H1 (cell line): ENCODE results near the gene HBA2. TPM values are rescaled to one million over a fixed set of nuclear protein-coding genes. Genes with fewer than 3 reads are reported as not detected.

Experiments
- CTCF ChIA-PET: fragments of 300-600 bp; sonication (Branson Sonifier 250); formaldehyde crosslinking; loops from one replicate; lab custom pipeline; 2021; ENCODE audit not compliant: partially characterized antibody; lab: Charles Lee
- POLR2A ChIA-PET: fragments of 300-600 bp; sonication (Branson Sonifier 250); formaldehyde crosslinking; loops from one replicate; lab custom pipeline; 2021; ENCODE audit warnings: inconsistent platforms; ENCODE audit not compliant: partially characterized antibody; lab: Charles Lee
- DNase-seq, 2 experiments: peaks; one replicate each; pipeline versions ENCODE4 v3.0.0 to v3.0.0-alpha.2; 2010 to 2022; ENCODE audit warnings: low spot score in 2 of 2, low read depth in 1 of 2, mixed read lengths in 1 of 2
- FAIRE-seq: peaks from 2 replicates; lab custom pipeline; 2011; peaks lifted over from hg19 to GRCh38; lab: Jason Lieb, UNC
- H2AFZ ChIP-seq: 2 replicates; pipeline ENCODE4 v1.8.1; 2012; ENCODE audit warnings: low read length, inconsistent platforms
- H2AK5ac ChIP-seq: 2 replicates; pipeline ENCODE4 v1.6.1; 2013; ENCODE audit warnings: low read depth, low read length
- H2BK120ac ChIP-seq: replicated peaks from 2 replicates; pipeline ENCODE3; 2013; ENCODE audit warnings: low read depth, low read length, inconsistent platforms
- H2BK12ac ChIP-seq: 2 replicates; pipeline ENCODE4 v1.6.1; 2013; ENCODE audit warnings: low read depth, low read length
- H2BK15ac ChIP-seq: 2 replicates; pipeline ENCODE4 v1.6.1; 2013; ENCODE audit warnings: low read length
- H2BK20ac ChIP-seq: 2 replicates; pipeline ENCODE4 v1.6.1; 2013; ENCODE audit warnings: low read length
- H2BK5ac ChIP-seq: 2 replicates; pipeline ENCODE4 v1.6.1; 2013; ENCODE audit warnings: low read depth, low read length
- H3K14ac ChIP-seq: 2 replicates; pipeline ENCODE4 v1.6.1; 2013; ENCODE audit warnings: inconsistent platforms; ENCODE audit not compliant: insufficient read length
- H3K18ac ChIP-seq: 2 replicates; pipeline ENCODE4 v1.6.1; 2013; ENCODE audit warnings: low read length; ENCODE audit errors: extremely low read depth
- H3K23ac ChIP-seq: 2 replicates; pipeline ENCODE4 v1.6.1; 2013; ENCODE audit warnings: inconsistent platforms; ENCODE audit not compliant: insufficient read length
- H3K23me2 ChIP-seq: 2 replicates; pipeline ENCODE4 v1.6.1; 2013; ENCODE audit warnings: low read depth, low read length
- H3K27ac ChIP-seq: 2 replicates; pipeline ENCODE4 v1.6.1; 2011; ENCODE audit warnings: low read depth, low read length, inconsistent platforms
- H3K27me3 ChIP-seq, 4 experiments: replicated peaks in 1 of 4; 1 replicate in 1 of 4; 2 replicates in 3 of 4; pipeline versions ENCODE4 v1.6.1 to v1.8.1; 2011 to 2013; ENCODE audit warnings: low read length in 3 of 4, mild to moderate bottlenecking in 3 of 4, inconsistent platforms in 2 of 4, mixed read lengths in 2 of 4, moderate library complexity in 1 of 4; ENCODE audit not compliant: control insufficient read depth in 3 of 4, insufficient read depth in 3 of 4; ENCODE audit errors: extremely low read depth in 1 of 4
- H3K36me3 ChIP-seq, 4 experiments: 2 replicates each; pipeline versions ENCODE4 v1.6.1 to v1.8.1; 2011 to 2013; ENCODE audit warnings: mild to moderate bottlenecking in 4 of 4, low read length in 3 of 4, moderate library complexity in 2 of 4, control low read depth in 1 of 4, inconsistent platforms in 1 of 4; ENCODE audit not compliant: insufficient read depth in 4 of 4, control insufficient read depth in 2 of 4
- H3K4ac ChIP-seq: replicated peaks from 2 replicates; pipeline ENCODE3; 2013; ENCODE audit warnings: low read length, low read depth, mixed read lengths, inconsistent platforms; ENCODE audit not compliant: insufficient read length
- H3K4me1 ChIP-seq, 4 experiments: replicated peaks in 1 of 4; 1 replicate in 1 of 4; 2 replicates in 3 of 4; pipeline versions ENCODE4 v1.6.1 to v1.8.1; 2011 to 2013; ENCODE audit warnings: low read length in 3 of 4, inconsistent platforms in 2 of 4, mixed read lengths in 1 of 4; ENCODE audit not compliant: insufficient read depth in 4 of 4, control insufficient read depth in 3 of 4
- H3K4me2 ChIP-seq, 2 experiments: 2 replicates each; pipeline versions ENCODE4 v1.6.1 to v1.8.1; 2011 to 2013; ENCODE audit warnings: low read depth in 2 of 2, low read length in 2 of 2, control low read depth in 1 of 2, inconsistent platforms in 1 of 2, mild to moderate bottlenecking in 1 of 2; ENCODE audit not compliant: insufficient read depth in 1 of 2
- H3K4me3 ChIP-seq, 4 experiments: fragments of 200-600, 300-600 bp in 1 of 4; sonication (generic), shearing (Covaris generic), sonication (Bioruptor Twin) in 1 of 4; 2 replicates each; pipeline versions ENCODE4 v1.5.1 to v1.8.1; 2011 to 2016; ENCODE audit warnings: low read length in 4 of 4, low read depth in 3 of 4, control low read depth in 2 of 4, inconsistent platforms in 2 of 4, mild to moderate bottlenecking in 2 of 4, mixed read lengths in 1 of 4, moderate library complexity in 1 of 4; ENCODE audit not compliant: insufficient read depth in 2 of 4; ENCODE audit errors: extremely low read depth in 1 of 4
- H3K56ac ChIP-seq: replicated peaks from 2 replicates; pipeline ENCODE3; 2013; ENCODE audit warnings: low read depth, mild to moderate bottlenecking, mixed read lengths, low read length, inconsistent platforms; ENCODE audit not compliant: insufficient read length
- H3K79me1 ChIP-seq: 2 replicates; pipeline ENCODE4 v1.6.1; 2013; ENCODE audit warnings: low read depth, low read length, control low read depth
- H3K79me2 ChIP-seq, 2 experiments: 2 replicates each; pipeline versions ENCODE4 v1.6.1 to v1.8.1; 2012 to 2013; ENCODE audit warnings: low read length in 2 of 2, mild to moderate bottlenecking in 2 of 2, inconsistent platforms in 1 of 2; ENCODE audit not compliant: insufficient read depth in 2 of 2, control insufficient read depth in 1 of 2
- H3K9ac ChIP-seq, 4 experiments: replicated peaks in 1 of 4; 1 replicate in 1 of 4; 2 replicates in 3 of 4; pipeline versions ENCODE4 v1.6.1 to v1.8.1; 2011 to 2013; ENCODE audit warnings: low read depth in 3 of 4, low read length in 3 of 4, control low read depth in 2 of 4, mild to moderate bottlenecking in 2 of 4, moderate library complexity in 2 of 4, inconsistent platforms in 1 of 4; ENCODE audit errors: extremely low read depth in 1 of 4
- H3K9me3 ChIP-seq, 2 experiments: 2 replicates each; pipeline versions ENCODE4 v1.6.1 to v1.8.1; 2012 to 2013; ENCODE audit warnings: mild to moderate bottlenecking in 2 of 2, moderate library complexity in 2 of 2, control low read depth in 1 of 2, inconsistent platforms in 1 of 2, low read depth in 1 of 2, low read length in 1 of 2, mixed read lengths in 1 of 2; ENCODE audit not compliant: insufficient read depth in 2 of 2
- H4K20me1 ChIP-seq, 2 experiments: replicated peaks in 1 of 2; 2 replicates each; pipeline versions ENCODE3 to v1.8.1; 2011 to 2013; ENCODE audit warnings: inconsistent platforms in 2 of 2, low read length in 2 of 2, mild to moderate bottlenecking in 1 of 2; ENCODE audit not compliant: insufficient read depth in 2 of 2, control insufficient read depth in 1 of 2
- H4K5ac ChIP-seq: 2 replicates; pipeline ENCODE4 v1.6.1; 2013; ENCODE audit warnings: low read length, low read depth, mixed read lengths, inconsistent platforms; ENCODE audit not compliant: insufficient read length
- H4K8ac ChIP-seq: 2 replicates; pipeline ENCODE4 v1.8.0; 2013; ENCODE audit warnings: mild to moderate bottlenecking, moderate library complexity, low read length, inconsistent platforms; ENCODE audit not compliant: insufficient read depth; ENCODE audit errors: extremely low read depth
- H4K91ac ChIP-seq: replicated peaks from 2 replicates; pipeline ENCODE3; 2013; ENCODE audit warnings: low read length, mixed read lengths, inconsistent platforms; ENCODE audit not compliant: insufficient read length
- CREB1 ChIP-seq: IDR thresholded peaks from 2 replicates; pipeline ENCODE4 v1.6.1; 2012; ENCODE audit warnings: inconsistent platforms
- EP300 ChIP-seq, 2 experiments: IDR thresholded peaks; 1 replicate in 1 of 2; 2 replicates in 1 of 2; pipeline ENCODE4 v1.6.1; 2011 to 2012; ENCODE audit warnings: low read depth in 2 of 2, low read length in 2 of 2, mild to moderate bottlenecking in 2 of 2, borderline replicate concordance in 1 of 2, inconsistent platforms in 1 of 2, moderate library complexity in 1 of 2
- KDM4A ChIP-seq: IDR thresholded peaks from one replicate; pipeline ENCODE4 v1.7.1; 2012; ENCODE audit warnings: low read depth, mild to moderate bottlenecking, moderate library complexity, low read length, inconsistent platforms; ENCODE audit not compliant: severe bottlenecking
- MAFK ChIP-seq: IDR thresholded peaks from 2 replicates; pipeline ENCODE4 v1.6.1; 2012; ENCODE audit warnings: low read depth, mild to moderate bottlenecking, improper control_type of control experiment, low read length
- NRF1 ChIP-seq: IDR thresholded peaks from 2 replicates; pipeline ENCODE4 v1.6.1; 2011; ENCODE audit warnings: mild to moderate bottlenecking, low read depth, low read length, improper control_type of control experiment
- POLR2AphosphoS5 ChIP-seq: IDR thresholded peaks from 2 replicates; pipeline ENCODE4 v1.6.1; 2011; ENCODE audit warnings: low read depth, low read length
- RXRA ChIP-seq: IDR thresholded peaks from 2 replicates; pipeline ENCODE4 v1.6.1; 2011; ENCODE audit warnings: low read depth, mild to moderate bottlenecking, low read length, moderate library complexity; ENCODE audit not compliant: insufficient read depth
- ZNF274 ChIP-seq: IDR thresholded peaks from 2 replicates; pipeline ENCODE4 v1.7.0; 2012; ENCODE audit warnings: low read length, borderline replicate concordance; ENCODE audit errors: extremely low read depth
- WGBS, 2 experiments: shearing (Covaris generic) in 1 of 2; methylation state at CpG; one replicate each; pipeline versions ENCODE4 v1.1.6 to v1.1.7; 2013 to 2015; ENCODE audit warnings: low lambda C conversion rate in 2 of 2, mixed read lengths in 2 of 2, inconsistent platforms in 1 of 2, low coverage in 1 of 2, missing lambda C conversion rate in 1 of 2; ENCODE audit not compliant: insufficient replicate concordance in 2 of 2, insufficient coverage in 1 of 2, insufficient read length in 1 of 2; ENCODE audit errors: extremely low coverage in 1 of 2, missing lambda C conversion rate in 1 of 2; 5-methylcytosine and 5-hydroxymethylcytosine counted together
- polyA plus RNA-seq, 7 experiments: library from polyadenylated mRNA; depleted of rRNA in 3 of 7; stranded (reverse) in 5 of 7; unstranded in 2 of 7; fragments of >200 nt in 5 of 7; fragments of 200-250 nt in 2 of 7; gene quantifications; 1 replicate in 5 of 7; 2 replicates in 1 of 7; 4 replicates in 1 of 7; pipeline versions ENCODE4 v1.2.1 to v1.2.3, GENCODE V29; 2011 to 2013; ENCODE audit warnings: missing spikeins in 2 of 7, mixed read lengths in 2 of 7
- total RNA-seq: library from RNA; stranded (reverse); fragmentation: NEBNext Ultra II Directional; extraction: Animal tissue kit (Norgen Biotek cat#: 25700); gene quantifications from 2 replicates; pipeline ENCODE4 v1.2.1, GENCODE V29; 2021
- TF ChIP-seq, protein P1 (sequence below), 3 experiments: IDR thresholded peaks; 1 replicate in 2 of 3; 2 replicates in 1 of 3; pipeline versions ENCODE4 v1.5.1 to v1.6.1; 2011; ENCODE audit warnings: low read length in 3 of 3, mild to moderate bottlenecking in 3 of 3, inconsistent platforms in 2 of 3, low read depth in 1 of 3, moderate library complexity in 1 of 3; ENCODE audit not compliant: insufficient read depth in 1 of 3; ENCODE audit errors: control extremely low read depth in 1 of 3

Gene HBA2
- total and polyA plus RNA-seq, 2 of the 8 experiments (the other 6 are each of a cell fraction or from before 2014, with no cell fraction given) = 6.1 TPM; not detected in 1

- Histone ChIP-seq H2BK120ac (no peak overlapping the region), H3K4me3 (no peak overlapping the region; a peak in 1 of 8 replicates), H3K36me3 (peaks cover 0 to 3% (median 0%) of the 10 kb centered on the region in 4 experiments; a peak in 1 of 8 replicates), H2BK20ac (no peak overlapping the region), H3K79me1 (no peaks in the 10 kb centered on the region; the same call in 1 of the 2 replicates), H3K23ac (no peak overlapping the region), H3K18ac (no peak overlapping the region), H4K8ac (peak overlapping the region; percentile 71; the same call in 1 of the 2 replicates), H3K4me1 (peaks cover 0 to 5% (median 3%) of the 10 kb centered on the region in 4 experiments; a peak in 4 of 7 replicates), H2AFZ (no peak overlapping the region), H2AK5ac (no peak overlapping the region), H3K79me2 (no peaks in the 10 kb centered on the region), H3K9me3 (no peaks in the 10 kb centered on the region), H3K27ac (no peak overlapping the region), H3K23me2 (peaks cover 9% of the 10 kb centered on the region; the same call in 1 of the 2 replicates), H4K20me1 (peaks cover 9 to 12% of the 10 kb centered on the region in 2 experiments), H4K91ac (no peak overlapping the region), H2BK12ac (no peak overlapping the region), H3K56ac (no peak overlapping the region), H3K4me2 (peak overlapping the region in 1 of 2 experiments; percentile 55; a peak in 1 of 4 replicates), H3K14ac (no peak overlapping the region), H3K9ac (no peak overlapping the region), H3K4ac (no peak overlapping the region), H4K5ac (no peak overlapping the region), H2BK15ac (no peak overlapping the region), H2BK5ac (no peak overlapping the region), H3K27me3 (peaks cover 32 to 44% (median 39%) of the 10 kb centered on the region in 4 experiments)
- 29% methylated on average over 21 of the region's 22 CpGs; no CpG with 5 or more reads in 1 of the 2 experiments for WGBS, 2 experiments
- CTCF ChIA-PET = interaction anchor here (0.6 to 4.3 kb wide), 26 partner anchors 8 to 173 kb away, joined by 3 to 41 read pairs (median 4); partner anchors contain the start of genes HBM and MPG
- no peak for FAIRE-seq
- POLR2A ChIA-PET = interaction anchor here (0.8 to 2.9 kb wide), 8 partner anchors 9 to 180 kb away, joined by 3 to 29 read pairs (median 4); partner anchors contain the start of genes HBM, NPRL3 and RHBDF1
- peak in 1 of 2 experiments; percentile 99 for DNase-seq
- no peak for TF ChIP-seq RXRA
- TF ChIP-seq, protein P1, sequence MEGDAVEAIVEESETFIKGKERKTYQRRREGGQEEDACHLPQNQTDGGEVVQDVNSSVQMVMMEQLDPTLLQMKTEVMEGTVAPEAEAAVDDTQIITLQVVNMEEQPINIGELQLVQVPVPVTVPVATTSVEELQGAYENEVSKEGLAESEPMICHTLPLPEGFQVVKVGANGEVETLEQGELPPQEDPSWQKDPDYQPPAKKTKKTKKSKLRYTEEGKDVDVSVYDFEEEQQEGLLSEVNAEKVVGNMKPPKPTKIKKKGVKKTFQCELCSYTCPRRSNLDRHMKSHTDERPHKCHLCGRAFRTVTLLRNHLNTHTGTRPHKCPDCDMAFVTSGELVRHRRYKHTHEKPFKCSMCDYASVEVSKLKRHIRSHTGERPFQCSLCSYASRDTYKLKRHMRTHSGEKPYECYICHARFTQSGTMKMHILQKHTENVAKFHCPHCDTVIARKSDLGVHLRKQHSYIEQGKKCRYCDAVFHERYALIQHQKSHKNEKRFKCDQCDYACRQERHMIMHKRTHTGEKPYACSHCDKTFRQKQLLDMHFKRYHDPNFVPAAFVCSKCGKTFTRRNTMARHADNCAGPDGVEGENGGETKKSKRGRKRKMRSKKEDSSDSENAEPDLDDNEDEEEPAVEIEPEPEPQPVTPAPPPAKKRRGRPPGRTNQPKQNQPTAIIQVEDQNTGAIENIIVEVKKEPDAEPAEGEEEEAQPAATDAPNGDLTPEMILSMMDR (IDR thresholded peaks at IDR 0.05; ENCODE audit: control extremely low read depth in 1 of 3, insufficient read depth in 1 of 3, low read depth in 1 of 3, low read length in 3 of 3) = peak; percentile 88 to 92 (median 91)
- peak; percentile 4; the same call in 1 of the 2 replicates for TF ChIP-seq CREB1
- TF ChIP-seq KDM4A = no peak
- no peak for TF ChIP-seq MAFK
- peak; percentile 67; the same call in 1 of the 2 replicates for TF ChIP-seq POLR2AphosphoS5
- TF ChIP-seq ZNF274 = no peak
- no peak for TF ChIP-seq NRF1
- 0 out of 3 replicates have a peak, but pooled peaks of 1 of the 2 experiments have one; percentile 6 for TF ChIP-seq EP300 (IDR thresholded peaks at IDR 0.05; ENCODE audit: borderline replicate concordance in 1 of 2, low read depth in 2 of 2, low read length in 2 of 2)
Observed at GRCh38 chr16:181565-182021, 8.9 kb downstream of the HBA2 start.
